VCaP (cell line): ENCODE measurements around the gene HNRNPD.
"Not testable (repeated sequence)": the region's sequence is repeated elsewhere in the genome, so short reads cannot be mapped to it uniquely, and the experiment has no call there.

Experiments used
- H3K27ac ChIP-seq: fragments of 450-650 bp; 2 replicates; pipeline ENCODE4 v1.5.1; 2017
- TF ChIP-seq, protein P1 (sequence below): fragments of 450-650 bp; conservative IDR thresholded peaks from 2 replicates; pipeline ENCODE4 v1.5.1; 2017; ENCODE audit warnings: mild to moderate bottlenecking, moderate library complexity

The HNRNPD gene

DNA sequence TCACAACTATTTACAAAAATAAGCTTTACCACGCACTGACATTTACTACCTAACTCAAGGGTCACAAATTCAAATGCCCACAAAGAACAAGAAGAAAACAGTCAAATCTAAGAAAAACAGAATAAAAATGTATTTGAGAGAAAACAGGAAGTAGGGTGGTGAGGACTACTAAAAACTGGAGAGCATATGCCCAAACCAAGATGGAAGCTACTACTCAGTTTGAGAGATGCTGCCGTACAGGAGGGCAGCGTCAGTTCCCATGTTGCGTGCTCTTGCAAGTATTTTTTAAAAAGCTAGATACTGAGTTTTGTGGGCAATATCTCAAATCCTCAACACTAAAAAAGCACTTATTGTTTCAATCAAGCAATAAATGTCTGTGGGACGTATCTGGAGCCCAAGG lies 16.2 kb downstream of the HNRNPD start:
- H3K27ac ChIP-seq, result no peak overlapping the region
- TF ChIP-seq, protein P1, sequence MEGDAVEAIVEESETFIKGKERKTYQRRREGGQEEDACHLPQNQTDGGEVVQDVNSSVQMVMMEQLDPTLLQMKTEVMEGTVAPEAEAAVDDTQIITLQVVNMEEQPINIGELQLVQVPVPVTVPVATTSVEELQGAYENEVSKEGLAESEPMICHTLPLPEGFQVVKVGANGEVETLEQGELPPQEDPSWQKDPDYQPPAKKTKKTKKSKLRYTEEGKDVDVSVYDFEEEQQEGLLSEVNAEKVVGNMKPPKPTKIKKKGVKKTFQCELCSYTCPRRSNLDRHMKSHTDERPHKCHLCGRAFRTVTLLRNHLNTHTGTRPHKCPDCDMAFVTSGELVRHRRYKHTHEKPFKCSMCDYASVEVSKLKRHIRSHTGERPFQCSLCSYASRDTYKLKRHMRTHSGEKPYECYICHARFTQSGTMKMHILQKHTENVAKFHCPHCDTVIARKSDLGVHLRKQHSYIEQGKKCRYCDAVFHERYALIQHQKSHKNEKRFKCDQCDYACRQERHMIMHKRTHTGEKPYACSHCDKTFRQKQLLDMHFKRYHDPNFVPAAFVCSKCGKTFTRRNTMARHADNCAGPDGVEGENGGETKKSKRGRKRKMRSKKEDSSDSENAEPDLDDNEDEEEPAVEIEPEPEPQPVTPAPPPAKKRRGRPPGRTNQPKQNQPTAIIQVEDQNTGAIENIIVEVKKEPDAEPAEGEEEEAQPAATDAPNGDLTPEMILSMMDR, result no peak

GRCh38 chr4:82354788-82355187 lies 19.0 kb downstream of the HNRNPD start:
- H3K27ac ChIP-seq, result no peak overlapping the region
- TF ChIP-seq, protein P1, result no peak

GRCh38 chr4:82352825-82353366 lies 20.9 kb downstream of the HNRNPD start:
- TF ChIP-seq, protein P1, result no peak
- no peak overlapping the region for H3K27ac ChIP-seq

DNA sequence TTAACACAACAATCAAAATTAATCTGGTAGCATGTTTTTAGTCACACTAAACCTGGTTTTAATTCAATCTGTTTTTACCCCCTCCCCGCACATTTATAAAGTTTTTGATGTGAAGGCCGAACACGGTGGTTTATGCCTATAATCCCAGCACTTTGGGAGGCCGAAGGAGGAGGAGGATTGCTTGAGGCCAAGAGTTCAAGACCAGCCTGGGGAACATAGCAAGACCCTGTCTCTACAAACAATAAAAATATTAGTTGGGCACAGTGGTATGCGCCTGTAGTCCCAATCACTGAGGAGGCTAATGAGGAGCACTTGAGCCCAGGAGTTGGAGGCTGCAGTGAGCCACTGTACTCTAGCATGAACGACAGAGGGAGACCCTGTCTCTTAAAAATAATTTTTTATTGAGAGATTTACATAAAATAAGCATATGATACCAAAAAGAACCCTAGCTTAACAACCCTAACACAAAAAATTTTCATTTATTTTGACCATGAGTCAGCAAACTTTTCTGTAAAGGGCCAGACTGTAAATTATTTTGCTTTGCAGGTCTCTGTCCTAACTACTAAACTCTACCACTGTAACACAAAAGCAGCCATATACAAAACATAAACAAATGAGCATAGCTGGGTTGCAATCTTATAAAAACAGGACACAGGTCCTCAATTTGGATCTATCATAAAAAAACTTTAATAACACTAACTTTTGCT lies 21.5 kb downstream of the HNRNPD start:
- TF ChIP-seq, protein P1, result no peak
- no peak overlapping the region for H3K27ac ChIP-seq

DNA sequence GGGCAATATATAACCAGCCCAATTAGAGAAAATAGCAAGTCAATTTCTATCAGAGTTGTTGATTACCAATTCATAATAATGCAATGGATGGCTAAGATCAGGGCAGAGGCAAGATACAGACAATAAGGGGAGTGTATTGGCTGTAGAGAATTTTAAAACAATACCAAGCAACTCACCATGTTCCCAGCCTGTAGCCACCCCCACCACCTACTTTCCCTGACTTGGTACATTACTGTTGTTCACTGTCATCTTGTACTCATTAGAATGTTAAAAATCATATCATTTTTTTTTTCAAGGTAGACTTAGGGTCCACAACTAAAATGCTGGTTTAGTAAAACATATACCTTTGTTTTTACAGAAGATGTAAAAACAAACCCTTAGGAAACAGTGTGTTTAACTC lies 27.7 kb downstream of the HNRNPD start:
- no peak overlapping the region for H3K27ac ChIP-seq
- TF ChIP-seq, protein P1, result no peak

DNA sequence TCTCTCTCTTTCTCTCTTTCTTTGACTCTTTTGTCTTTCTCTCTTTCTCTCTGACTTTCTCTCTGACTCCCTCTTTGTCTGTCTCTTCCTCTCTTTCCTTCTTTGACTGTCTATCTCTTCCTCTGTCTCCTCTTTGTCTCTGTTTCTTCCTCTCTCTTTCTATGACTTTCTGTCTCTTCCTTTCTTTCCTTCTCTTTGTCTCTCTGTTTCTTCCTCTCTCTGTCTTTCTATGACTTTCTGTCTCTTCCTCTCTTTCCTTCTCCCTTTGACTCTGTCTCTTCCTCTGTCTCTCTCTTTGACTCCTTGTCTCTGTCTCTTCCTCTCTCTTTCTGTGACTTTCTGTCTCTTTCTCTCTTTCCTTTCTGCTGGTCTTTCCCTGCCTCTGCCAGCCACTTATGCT lies 38.7 kb downstream of the HNRNPD start:
- no peak overlapping the region for H3K27ac ChIP-seq
- TF ChIP-seq, protein P1, result no peak

- not testable (repeated sequence) for H3K27ac ChIP-seq
Measured at GRCh38 chr4:82333641-82334040, 40.1 kb downstream of the HNRNPD start.

- TF ChIP-seq, protein P1, result no peak
- H3K27ac ChIP-seq, result no peak overlapping the region
Measured at GRCh38 chr4:82331814-82332213, 42.0 kb downstream of the HNRNPD start.
